NCI-H2081 (cell line): Measurements from ENCODE around the gene ESR2.

Source experiments
- DNase-seq, 2 experiments: peaks; one replicate each; lab custom pipeline; 2025; lab: John Stamatoyannopoulos, UW

Gene ESR2

DNA sequence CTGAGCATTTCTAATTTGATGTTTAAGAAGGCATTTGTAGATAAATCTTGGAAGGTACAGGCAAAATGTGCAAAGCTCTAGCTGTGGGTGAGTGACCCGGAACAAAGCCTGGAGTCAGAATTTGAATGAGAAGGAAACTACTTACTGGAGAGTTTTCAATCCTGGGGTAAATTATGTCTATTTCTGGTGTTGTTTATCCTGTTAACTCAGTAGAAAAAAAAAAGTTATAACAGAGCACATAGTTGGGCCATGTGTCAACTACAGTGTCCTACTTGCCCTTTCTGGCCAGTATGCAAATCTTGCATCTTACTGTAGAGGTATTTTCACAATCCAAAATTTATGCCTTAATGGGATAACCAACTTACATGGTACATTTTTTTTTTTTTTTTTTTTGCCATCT, 259.0 kb downstream of the ESR2 start:
- DNase-seq, result no peak
